Gastrocnemius medialis (tissue), 4 donors: ENCODE data around the gene MKRN1. TPM values are rescaled to one million over a fixed set of nuclear protein-coding genes. Genes with fewer than 3 reads are reported as not detected.

Experiments
- ATAC-seq, 2 donors: fragments of 150-250 bp; one replicate each; pipeline ENCODE4 v1.9.1; 2016
- DNase-seq, 2 donors: peaks; one replicate each; pipeline ENCODE4 v3.0.0-alpha.2; 2019
- H3K27ac ChIP-seq, 4 donors: fragments of 200-600 bp; sonication (generic); 1 replicate in 1 of 4; 2 replicates in 3 of 4; pipeline ENCODE4 v1.5.1; 2016 to 2018; ENCODE audit warnings: mild to moderate bottlenecking in 2 of 4, moderate library complexity in 1 of 4
- H3K27me3 ChIP-seq, 3 donors: fragments of 200-600 bp; sonication (generic) in 2 of 3; 1 replicate in 1 of 3; 2 replicates in 2 of 3; pipeline versions ENCODE4 v1.5.1 to v1.6.0; 2016 to 2019; ENCODE audit warnings: mild to moderate bottlenecking in 1 of 3, moderate library complexity in 1 of 3
- H3K36me3 ChIP-seq, 2 donors: fragments of 200-600 bp; sonication (generic) in 1 of 2; one replicate each; pipeline ENCODE4 v1.5.1; 2017 to 2018
- H3K4me1 ChIP-seq, 2 donors: fragments of 200-600 bp; sonication (generic) in 1 of 2; one replicate each; pipeline ENCODE4 v1.5.1; 2016 to 2017; ENCODE audit warnings: mild to moderate bottlenecking in 2 of 2
- H3K4me3 ChIP-seq, 4 donors: fragments of 200-600 bp; sonication (generic) in 3 of 4; 1 replicate in 1 of 4; 2 replicates in 3 of 4; pipeline ENCODE4 v1.5.1; 2016 to 2019; ENCODE audit warnings: mild to moderate bottlenecking in 2 of 4
- H3K9me3 ChIP-seq, 3 donors: fragments of 200-600 bp; sonication (generic) in 2 of 3; 1 replicate in 1 of 3; 2 replicates in 2 of 3; pipeline ENCODE4 v1.5.1; 2016 to 2019
- POLR2A ChIP-seq, 2 donors: fragments of 450-650 bp; IDR thresholded peaks; one replicate each; pipeline ENCODE4 v1.6.1; 2017; ENCODE audit warnings: antibody characterized with exemption in 2 of 2, mild to moderate bottlenecking in 2 of 2, moderate library complexity in 2 of 2
- in situ Hi-C, 4 donors: fragments of 200-750 bp; cut with MboI; loops; one replicate each; pipeline versions ENCODE4 v1.15.0 to v1.8.0; 2017; ENCODE audit warnings: low sequenced_read_pairs in 4 of 4
- intact Hi-C: fragments of 100-400 bp; cut with DNase I; formaldehyde crosslinking; loops from one replicate; pipeline ENCODE4 v1.15.1; 2023; ENCODE audit warnings: low total_unique reads
- total RNA-seq, 4 donors: library from RNA; depleted of rRNA; stranded (reverse); fragments of >200 nt; gene quantifications; one replicate each; pipeline versions ENCODE4 v1.1.0 to v1.2.3, GENCODE V29; 2016
- TF ChIP-seq, protein P1 (sequence below), 5 experiments: fragments of 450-650 bp in 3 of 5; fragments of 200-600 bp in 2 of 5; sonication (generic) in 2 of 5; IDR thresholded peaks in 4 of 5; conservative IDR thresholded peaks in 1 of 5; 1 replicate in 4 of 5; 2 replicates in 1 of 5; pipeline ENCODE4 v1.5.1; 2016 to 2019; ENCODE audit warnings: antibody characterized with exemption in 5 of 5, mild to moderate bottlenecking in 3 of 5, moderate library complexity in 3 of 5

Gene MKRN1
- total RNA-seq, 4 donors from 2014 or later, result 38.0 to 90.4 (median 64.7) TPM

DNA sequence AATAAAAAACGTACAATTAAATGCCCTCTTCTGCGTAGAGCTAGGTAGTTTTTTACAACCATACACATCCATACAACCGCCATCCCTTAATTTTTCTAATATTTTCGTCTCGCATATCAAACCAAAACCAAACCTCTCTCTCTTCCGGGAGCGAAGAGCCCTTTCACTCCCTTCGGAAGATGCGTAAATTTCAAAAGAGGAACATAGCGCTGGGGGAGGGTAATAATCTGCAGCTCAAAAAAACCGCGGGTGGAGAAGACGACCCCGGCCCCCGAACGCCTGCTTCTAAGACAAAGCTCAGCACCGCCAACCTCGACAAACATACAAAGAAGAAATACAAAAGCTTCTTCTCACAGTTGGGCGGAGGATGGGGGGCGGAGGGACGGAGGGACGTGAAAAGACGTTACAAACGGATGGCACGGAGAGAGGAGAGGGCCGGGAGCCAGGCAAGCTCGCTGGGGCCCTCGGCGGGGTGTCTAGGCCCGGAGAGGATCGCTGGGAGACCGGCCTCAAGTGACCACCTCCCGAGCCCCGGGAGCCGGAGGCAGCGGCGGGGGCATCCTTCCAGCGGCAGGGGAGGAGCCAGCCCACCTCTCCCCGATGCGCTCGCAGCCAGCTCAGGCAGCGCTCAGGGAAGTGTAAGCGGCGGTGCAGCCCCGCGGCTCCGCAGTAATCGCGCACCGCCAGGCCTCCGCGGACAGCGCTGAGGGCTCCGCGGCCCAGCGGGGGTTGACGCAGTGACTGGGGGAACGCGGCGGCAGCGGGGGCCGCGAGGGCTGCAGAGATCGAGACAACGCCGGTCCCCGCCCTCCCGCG, 851 bp downstream of the MKRN1 start:
- no peaks in the 10 kb centered on the region for H3K27me3 ChIP-seq
- H3K9me3 ChIP-seq, result no peaks in the 10 kb centered on the region
- H3K27ac ChIP-seq, result peak overlapping the region; percentile 73 to 96 (median 84)
- intact Hi-C loops (loop anchor here (1.0 to 10.0 kb wide), 4 partner anchors 28 to 534 kb away; partner anchors contain the start of genes BRAF, MRPS33 and NDUFB2), in situ Hi-C loops (loop anchor here in 1 of 4 donors (25.0 kb wide), 1 partner anchor 534 kb away; the partner anchor contains the start of gene MRPS33)
- no peaks in the 10 kb centered on the region for H3K36me3 ChIP-seq
- H3K4me1 ChIP-seq, result peaks cover 13 to 18% of the 10 kb centered on the region in 2 donors
- TF ChIP-seq POLR2A (IDR thresholded peaks at IDR 0.05), result no peak
- TF ChIP-seq, protein P1, sequence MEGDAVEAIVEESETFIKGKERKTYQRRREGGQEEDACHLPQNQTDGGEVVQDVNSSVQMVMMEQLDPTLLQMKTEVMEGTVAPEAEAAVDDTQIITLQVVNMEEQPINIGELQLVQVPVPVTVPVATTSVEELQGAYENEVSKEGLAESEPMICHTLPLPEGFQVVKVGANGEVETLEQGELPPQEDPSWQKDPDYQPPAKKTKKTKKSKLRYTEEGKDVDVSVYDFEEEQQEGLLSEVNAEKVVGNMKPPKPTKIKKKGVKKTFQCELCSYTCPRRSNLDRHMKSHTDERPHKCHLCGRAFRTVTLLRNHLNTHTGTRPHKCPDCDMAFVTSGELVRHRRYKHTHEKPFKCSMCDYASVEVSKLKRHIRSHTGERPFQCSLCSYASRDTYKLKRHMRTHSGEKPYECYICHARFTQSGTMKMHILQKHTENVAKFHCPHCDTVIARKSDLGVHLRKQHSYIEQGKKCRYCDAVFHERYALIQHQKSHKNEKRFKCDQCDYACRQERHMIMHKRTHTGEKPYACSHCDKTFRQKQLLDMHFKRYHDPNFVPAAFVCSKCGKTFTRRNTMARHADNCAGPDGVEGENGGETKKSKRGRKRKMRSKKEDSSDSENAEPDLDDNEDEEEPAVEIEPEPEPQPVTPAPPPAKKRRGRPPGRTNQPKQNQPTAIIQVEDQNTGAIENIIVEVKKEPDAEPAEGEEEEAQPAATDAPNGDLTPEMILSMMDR (IDR thresholded peaks at IDR 0.05 in 4 of 5, conservative IDR thresholded peaks at IDR 0.05 in 1 of 5), result no peak
- ATAC-seq (peak; percentile 44 to 48), DNase-seq (peak in 1 of 2 donors; percentile 23)
- H3K4me3 ChIP-seq, result peak overlapping the region; percentile 85 to 98 (median 91)

DNA sequence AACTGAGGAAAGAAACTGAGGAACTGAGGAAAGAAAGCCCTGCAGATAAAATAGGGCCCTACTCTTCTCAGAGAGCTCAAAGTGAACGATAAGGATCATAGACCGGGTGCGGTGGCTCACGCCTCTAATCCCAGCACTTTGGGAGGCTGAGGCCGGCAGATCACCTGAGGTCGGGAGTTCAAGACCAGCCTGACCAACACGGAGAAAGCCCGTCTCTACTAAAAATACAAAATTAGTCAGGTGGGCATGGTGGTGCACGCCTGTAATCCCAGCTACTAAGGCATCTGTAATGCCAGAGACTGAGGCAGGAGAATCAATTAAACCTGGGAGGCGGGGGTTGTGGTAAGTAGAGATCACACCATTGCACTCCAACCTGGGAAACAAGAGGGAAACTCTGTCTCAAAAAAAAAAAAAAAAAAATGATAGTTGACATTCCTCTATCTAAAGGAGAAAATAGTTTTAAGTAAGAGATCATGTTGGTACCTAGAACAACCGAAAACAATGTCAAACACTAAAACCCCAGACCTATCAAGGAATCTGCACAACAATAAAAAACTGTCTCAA, 2.5 kb downstream of the MKRN1 start:
- peak overlapping the region in 1 of 4 donors; percentile 87 for H3K4me3 ChIP-seq
- H3K27me3 ChIP-seq, result no peaks in the 10 kb centered on the region
- DNase-seq (no peak), ATAC-seq (no peak)
- H3K36me3 ChIP-seq, result no peaks in the 10 kb centered on the region
- intact Hi-C loops (loop anchor here (5.0 to 10.0 kb wide), 2 partner anchors 448 to 536 kb away; partner anchors contain the start of genes BRAF and MRPS33), in situ Hi-C loops (loop anchor here in 1 of 4 donors (25.0 kb wide), 1 partner anchor 536 kb away; the partner anchor contains the start of gene MRPS33)
- H3K27ac ChIP-seq, result no peak overlapping the region
- no peak for TF ChIP-seq POLR2A (IDR thresholded peaks at IDR 0.05)
- H3K9me3 ChIP-seq, result no peaks in the 10 kb centered on the region
- peaks cover 13 to 18% of the 10 kb centered on the region in 2 donors for H3K4me1 ChIP-seq

DNA sequence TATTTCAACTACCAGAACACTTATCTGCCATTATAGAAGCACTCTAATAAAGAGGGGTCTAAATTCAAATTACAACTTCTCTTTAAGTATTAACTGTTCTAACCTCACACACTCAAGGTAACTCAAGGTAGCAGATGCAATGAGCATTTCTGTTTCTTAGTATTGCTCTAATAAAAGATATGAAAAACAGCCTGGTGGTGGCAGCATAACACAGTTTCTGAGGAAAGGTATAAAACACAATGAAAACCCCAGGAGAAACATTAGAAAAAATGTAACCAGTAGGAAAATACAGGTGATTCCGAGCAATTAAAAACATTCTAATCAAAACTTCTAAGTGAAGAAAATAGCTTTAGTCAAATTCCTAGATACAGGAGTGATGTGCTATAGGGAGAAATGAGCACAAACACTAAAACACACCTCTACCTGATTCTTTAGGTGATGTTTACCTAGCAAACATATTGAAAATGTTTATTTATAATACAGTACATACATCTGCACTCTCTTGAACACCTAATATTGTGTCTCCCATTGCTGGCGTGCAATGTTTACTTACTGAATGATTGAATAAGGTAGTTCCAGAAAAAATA, 3.5 kb downstream of the MKRN1 start:
- Histone ChIP-seq H3K36me3 (no peaks in the 10 kb centered on the region), H3K4me3 (no peak overlapping the region), H3K9me3 (no peaks in the 10 kb centered on the region), H3K27me3 (no peaks in the 10 kb centered on the region), H3K4me1 (peaks cover 13 to 18% of the 10 kb centered on the region in 2 donors), H3K27ac (no peak overlapping the region)
- ATAC-seq, result no peak
- no peak for DNase-seq
- intact Hi-C loops (loop anchor here (1.0 to 10.0 kb wide), 3 partner anchors 177 to 536 kb away; partner anchors contain the start of genes BRAF and MRPS33), in situ Hi-C loops (loop anchor here in 1 of 4 donors (25.0 kb wide), 1 partner anchor 536 kb away; the partner anchor contains the start of gene MRPS33)
- TF ChIP-seq, protein P1 (IDR thresholded peaks at IDR 0.05 in 4 of 5, conservative IDR thresholded peaks at IDR 0.05 in 1 of 5), result peak; percentile 20 to 57 (median 52)
- no peak for TF ChIP-seq POLR2A (IDR thresholded peaks at IDR 0.05)

DNA sequence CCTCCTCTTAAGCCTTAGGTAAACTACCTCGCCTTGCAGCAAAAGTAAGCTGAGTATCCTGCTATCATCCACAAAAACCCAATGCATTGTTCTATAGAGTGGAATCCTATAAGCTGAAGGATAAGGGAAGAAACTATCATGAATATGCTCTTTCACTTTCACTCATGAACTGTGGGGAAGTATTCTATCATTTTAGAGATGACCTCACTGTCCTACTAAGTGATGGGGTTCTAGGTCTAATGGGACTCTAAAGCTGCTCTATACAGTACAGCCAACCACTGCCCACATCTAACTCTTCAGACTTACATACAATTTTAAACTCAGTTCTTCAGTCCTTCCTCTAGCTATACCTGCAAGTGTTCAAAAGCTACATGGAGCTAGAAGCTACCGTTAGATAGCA, 16.2 kb downstream of the MKRN1 start:
- Histone ChIP-seq H3K4me1 (no peaks in the 10 kb centered on the region), H3K9me3 (no peaks in the 10 kb centered on the region), H3K27me3 (no peaks in the 10 kb centered on the region), H3K36me3 (peaks cover 2 to 47% of the 10 kb centered on the region in 2 donors), H3K4me3 (no peak overlapping the region), H3K27ac (no peak overlapping the region)
- in situ Hi-C loops, result no loop called here
- ATAC-seq (no peak), DNase-seq (no peak)
- intact Hi-C loops, result no loop called here
- no peak for TF ChIP-seq POLR2A (IDR thresholded peaks at IDR 0.05)
- TF ChIP-seq, protein P1 (IDR thresholded peaks at IDR 0.05 in 4 of 5, conservative IDR thresholded peaks at IDR 0.05 in 1 of 5), result no peak
